Bone marrow (tissue), 2 donors: ENCODE results near the gene ZNF148.

ENCODE experiments used
- DNase-seq, 2 donors: peaks; one replicate each; lab custom pipeline; 2025; lab: John Stamatoyannopoulos, UW

Gene ZNF148

DNA sequence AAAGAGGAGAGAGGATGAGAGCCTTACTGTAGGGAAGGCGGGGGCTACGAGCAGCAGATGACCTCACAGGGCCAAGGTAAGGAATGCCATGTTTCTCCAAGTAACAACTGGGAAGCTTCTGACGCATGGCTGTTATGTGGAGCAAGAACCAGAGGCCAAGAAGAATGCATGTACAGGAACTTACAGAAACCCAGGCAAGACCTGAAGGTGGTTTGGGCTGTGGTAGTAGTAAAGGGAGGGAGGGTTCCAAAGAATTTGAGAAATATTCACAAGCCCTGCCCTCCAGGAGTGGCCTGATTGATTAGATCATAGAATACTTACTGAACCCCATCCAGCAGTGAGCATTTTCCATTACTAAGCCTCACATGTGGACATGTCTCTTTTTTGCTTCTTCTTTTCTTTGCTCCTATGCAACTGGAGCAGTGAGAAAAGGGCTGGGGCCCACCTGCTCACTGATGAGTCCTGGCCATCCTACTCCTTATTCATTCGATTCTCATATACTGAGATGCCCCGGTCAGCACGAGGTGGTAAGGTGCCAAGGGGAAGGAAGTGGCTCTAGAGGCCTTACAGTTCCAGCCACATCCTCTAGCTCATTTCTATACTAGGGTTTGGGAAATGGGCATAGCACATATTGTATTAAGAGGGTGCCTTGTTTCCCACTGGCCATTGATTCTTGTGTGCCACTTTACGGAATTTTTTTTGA lies 154.2 kb downstream of the ZNF148 start:
- DNase-seq: no peak

DNA sequence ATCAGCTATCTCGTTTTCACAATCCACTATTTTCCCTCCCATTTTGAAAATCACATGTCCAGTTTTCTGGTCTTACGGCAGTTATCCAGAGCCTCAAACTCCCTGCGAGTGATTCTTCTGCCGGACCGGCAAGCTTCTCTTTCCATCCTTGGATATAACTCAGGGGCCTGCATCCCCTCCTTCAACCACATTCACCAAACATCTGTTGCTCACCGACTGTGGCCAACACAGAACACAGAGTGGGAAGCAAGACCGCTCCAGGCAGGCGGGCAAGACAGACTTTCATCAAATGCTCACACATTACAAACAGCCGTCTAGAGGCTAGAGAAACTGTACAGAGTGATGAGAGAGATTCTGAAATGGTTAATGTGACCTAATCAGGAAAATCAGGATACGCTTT lies 154.9 kb downstream of the ZNF148 start:
- DNase-seq: no peak

DNA sequence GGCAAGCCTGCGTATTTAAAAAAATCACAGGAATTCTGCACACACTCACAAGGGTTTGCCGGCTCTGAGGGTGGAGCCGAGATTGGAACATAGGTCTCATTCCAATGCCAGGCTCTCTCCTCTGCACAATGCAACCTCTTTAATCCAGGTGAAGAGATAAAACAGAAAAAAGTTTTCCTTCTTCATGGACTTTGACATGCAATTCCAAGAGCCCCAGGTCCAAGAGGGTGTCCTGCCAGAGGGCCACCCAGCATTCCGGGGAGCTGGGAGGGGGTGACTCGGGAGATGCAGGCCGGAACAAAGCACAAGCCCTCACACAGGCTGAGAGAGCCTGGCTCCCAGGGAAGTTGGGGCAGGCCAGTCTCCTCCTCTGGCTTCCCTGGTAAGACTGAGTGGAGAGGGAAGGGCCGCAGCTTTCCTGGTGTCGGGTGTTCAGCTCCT lies 155.8 kb downstream of the ZNF148 start:
- no peak for DNase-seq

DNA sequence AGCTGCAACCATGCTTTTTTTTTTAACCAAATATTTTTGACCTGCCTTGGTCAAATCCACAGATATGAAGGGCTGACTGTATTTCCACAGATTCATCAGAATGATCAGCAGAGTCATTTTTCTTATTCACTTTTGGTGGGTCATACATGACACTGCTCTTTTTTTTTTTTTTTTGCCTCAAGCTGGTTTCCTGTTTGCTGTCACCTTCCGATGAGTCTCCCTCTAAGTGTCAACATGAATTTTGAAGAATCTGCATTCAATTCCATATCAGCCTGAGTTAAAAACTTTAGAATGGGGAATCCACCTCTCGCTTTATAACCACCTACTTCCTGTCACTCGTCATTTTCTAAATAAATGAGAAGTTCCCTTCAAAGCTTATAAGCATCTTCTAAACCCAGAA lies 160.4 kb downstream of the ZNF148 start:
- DNase-seq: peak in 1 of 2 donors; percentile 34

DNA sequence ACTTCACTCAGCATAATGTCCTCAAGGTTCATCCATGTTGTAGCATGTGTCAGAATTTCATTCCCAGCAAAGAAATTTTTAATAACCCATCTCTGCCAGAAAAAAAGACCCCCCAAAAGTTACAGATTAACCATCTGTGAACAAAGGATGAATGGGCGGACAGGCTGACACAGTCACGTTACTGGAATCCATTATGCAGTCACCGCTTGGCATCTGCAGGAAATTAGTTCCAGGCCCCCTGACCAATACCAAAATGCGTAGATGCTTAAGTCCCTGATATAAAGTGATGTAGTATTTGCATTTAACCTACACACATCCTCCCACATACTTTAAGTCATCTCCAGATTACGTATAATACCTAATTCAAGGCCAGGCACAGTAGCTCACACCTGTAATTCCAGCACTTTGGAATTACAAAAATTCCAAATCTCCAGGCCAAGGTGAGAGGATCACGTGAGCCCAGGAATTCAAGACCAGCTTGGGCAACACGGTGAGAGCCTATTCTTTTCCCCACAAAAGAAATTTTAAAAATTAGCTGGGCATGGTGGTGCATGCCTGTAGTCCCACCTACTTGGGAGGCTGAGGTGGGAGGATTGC lies 161.1 kb downstream of the ZNF148 start:
- DNase-seq: no peak

DNA sequence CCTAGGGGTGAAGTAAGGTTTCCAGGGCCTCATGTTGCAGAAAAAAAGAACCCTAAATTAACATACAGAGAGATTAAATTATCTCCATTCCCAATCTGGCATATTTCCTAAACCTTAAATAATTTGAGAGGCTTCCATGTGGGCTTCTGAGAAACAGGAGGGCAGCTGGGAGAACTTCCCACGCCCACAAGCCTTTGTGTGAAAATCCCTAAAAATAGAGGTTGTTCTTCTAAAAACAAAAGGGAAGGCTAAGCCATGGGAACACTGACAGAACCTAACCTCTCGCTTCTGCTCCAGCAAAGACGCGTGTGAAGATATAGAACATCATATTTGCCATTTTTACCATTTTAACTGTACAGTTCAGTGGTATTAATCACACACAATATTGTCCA lies 161.8 kb downstream of the ZNF148 start:
- no peak for DNase-seq

DNA sequence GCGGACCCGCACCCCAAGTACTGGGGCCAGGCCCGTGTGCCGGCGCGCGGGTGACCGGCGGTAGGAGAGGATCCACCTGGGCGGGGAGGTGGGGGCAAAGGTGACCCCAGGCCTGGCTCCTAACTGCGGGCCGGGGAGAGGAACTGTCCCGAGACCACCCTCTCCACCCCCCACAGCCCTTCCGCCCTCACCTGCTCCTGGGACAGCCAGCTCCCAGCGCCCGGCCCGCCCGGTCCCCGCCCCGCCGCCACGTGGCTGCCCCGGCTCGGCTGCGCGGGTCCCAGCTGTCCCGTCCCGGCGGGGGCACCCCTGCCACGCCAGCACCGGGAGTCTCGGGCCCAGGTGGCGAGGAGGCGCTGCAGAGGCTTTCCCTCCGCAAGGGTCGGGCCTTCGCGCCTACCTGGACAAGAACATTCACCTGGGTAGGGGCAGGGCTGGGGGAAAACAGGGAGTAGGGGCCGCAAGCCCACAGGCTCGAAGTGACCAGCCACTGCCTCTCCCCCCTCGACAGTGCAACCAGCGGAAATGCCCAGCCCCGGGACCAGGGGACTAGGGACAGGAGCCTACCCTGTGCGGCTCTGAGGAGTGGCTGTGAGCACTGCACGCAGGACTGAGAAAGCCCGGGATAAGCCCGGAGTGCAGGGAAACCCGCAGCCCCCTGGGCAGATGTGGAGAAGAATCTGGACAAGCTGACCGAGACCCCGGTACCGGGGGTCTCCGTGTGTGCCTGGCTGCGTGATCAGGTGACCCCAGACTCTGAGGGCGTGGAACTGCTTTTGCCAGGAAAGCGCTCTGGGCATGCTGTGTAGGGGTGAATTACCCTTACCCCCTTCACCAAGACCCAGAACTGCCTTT lies 162.4 kb downstream of the ZNF148 start, which contains the start of gene SLC12A8:
Gene SLC12A8, minus strand, starts transcription at position 240 of the 855 bp plus-strand sequence. CDS start 1,399 bp downstream, outside the sequence.
- DNase-seq: no peak

DNA sequence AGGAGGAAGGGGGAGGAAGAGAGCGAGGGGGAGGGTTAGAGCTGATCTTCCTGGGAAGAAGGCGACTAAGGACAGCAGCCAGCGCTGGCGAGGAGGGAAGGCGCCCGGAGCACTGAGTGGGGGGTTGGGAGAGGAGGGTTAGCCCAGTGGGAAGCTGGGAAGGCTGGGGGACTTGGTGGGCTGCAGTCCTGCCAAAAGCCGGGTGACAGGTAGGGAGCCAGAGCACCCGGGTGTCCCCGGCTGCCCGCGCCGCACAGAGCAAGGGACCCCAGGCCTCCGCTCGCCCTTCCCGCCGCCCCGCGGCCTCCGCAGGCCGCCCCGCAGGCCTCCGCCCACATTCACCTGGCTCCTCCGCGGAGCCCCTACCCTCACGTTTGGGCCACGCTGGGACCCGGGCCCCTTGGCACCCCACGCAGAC lies 163.0 kb downstream of the ZNF148 start:
- DNase-seq: no peak

DNA sequence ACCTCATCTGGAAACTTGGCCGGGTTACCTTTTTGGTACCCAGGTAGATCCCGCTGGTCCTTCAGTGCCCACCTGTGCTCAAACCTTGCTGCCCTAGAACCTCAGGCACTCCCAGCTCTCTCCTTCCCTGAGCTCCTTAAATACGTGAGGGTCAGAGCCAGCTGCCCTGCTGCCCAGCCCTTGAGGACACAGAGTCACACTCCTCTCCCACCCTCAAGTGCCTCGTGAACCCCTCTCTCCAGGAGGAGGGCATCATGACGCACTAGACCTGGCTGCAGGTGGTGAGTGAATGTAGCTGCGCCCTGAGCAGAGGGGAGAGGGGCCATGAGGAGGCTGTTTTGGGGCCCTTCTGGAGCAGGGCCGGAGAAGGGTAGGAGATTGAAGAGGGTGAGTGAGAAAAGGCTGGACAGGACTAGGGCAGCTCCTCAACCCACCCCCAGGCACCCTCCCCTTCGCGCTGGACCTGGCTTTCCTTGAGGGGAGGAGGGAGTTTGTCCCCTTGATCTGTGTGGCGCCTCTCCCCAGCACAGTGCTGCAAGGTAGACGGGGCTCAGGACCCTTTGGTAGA lies 163.5 kb downstream of the ZNF148 start:
- DNase-seq: no peak

DNA sequence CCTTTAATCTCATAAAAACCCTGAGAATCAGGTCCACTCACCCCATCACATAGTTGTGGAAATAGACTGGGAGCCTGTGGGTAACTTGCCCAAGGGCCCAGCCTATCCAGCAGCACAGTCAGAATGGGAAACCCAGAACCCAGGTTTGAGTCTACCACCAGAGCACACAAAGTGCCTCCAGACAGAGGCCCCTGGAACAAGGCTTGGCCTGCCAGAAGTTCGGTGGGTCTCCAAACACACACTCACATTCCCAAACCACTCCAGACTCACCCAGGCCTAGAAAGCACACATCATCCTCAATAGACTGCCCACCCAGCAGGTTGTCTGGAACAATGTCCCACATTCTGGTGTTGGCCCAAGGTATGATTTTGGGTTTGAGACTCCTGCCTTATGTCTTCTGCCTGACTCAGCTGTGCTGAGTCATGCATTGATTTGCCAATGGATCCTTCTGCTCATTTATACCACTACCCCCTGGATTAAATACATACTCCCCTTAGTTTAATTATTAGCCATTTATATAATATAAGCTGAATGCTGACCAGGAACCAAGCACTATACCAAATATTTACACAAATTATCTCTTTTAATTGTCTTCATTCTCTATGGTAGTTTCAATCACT lies 167.1 kb downstream of the ZNF148 start:
- no peak for DNase-seq

DNA sequence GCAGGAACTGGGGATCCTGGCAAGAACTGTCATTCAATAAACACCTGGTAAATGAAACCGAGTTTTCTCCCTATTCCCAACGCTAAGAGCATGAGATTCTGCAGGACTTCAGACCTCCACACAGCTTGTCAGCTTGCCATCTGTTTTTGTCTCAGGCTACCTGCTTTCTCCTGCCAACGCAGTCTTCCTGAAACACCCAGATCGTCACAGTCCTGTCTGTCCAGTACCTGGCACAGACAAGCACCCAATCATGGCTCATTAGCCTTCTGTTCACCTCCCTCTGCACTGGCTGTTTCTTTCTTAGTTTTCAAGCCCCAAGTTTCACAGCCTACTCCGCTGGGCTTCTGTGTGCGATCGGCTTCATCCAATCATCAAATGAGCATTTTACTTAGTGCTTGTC lies 167.6 kb downstream of the ZNF148 start:
- DNase-seq: no peak

DNA sequence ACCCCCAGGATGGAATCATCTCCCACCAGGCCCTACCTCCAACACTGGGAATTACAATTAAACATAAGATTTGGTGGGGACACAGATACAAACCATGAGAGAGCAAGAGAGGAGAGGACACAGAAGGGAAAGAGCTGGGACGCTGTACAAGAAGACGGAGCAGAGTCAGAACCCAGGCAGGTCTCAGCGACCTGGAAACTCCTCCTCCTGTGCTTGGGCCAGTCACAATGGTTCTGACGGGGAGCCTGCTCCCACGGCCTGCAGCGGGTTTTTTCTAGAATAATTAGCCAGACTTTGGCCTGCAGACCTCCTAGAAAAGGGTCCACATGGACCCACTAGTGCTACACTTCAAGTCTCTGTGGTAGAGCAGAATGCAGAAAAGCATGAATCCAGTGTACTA lies 168.2 kb downstream of the ZNF148 start:
- DNase-seq: no peak

DNA sequence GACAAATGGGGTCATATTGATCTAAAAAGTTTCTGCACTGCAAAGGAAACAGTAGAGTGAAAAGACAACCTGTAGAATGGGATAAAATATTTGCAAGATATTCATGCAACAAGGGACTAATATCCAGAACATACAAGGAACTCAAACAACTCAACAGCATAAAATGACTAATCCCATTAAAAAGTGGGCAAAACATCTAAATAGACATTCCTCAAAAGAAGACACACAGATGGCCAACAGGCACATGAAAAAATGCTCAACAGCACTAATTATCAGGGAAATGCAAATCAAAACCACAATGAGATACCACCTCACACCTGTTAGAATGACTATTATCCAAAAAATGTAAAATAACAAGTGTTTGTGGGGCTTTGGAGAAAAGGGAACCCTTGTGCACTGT lies 171.4 kb downstream of the ZNF148 start:
- no peak for DNase-seq

DNA sequence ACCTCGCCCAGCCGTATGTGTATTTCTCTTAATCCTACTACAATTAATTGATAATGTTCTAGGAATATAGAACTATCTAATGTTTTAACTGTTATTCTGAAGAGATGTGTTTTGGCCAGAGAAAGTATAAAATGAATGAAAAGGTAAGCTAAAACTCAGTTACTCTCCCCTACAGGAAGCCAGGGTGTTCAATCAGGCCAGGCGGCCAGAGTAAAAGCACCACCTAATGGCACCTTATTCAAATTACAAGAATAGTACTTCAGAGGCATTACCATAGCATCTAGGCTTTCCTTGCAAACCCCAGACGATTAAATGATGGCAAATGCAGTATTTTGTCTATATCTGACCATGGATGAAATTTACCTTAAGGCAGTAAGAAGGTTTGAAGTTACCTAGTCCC lies 172.9 kb downstream of the ZNF148 start:
- no peak for DNase-seq

DNA sequence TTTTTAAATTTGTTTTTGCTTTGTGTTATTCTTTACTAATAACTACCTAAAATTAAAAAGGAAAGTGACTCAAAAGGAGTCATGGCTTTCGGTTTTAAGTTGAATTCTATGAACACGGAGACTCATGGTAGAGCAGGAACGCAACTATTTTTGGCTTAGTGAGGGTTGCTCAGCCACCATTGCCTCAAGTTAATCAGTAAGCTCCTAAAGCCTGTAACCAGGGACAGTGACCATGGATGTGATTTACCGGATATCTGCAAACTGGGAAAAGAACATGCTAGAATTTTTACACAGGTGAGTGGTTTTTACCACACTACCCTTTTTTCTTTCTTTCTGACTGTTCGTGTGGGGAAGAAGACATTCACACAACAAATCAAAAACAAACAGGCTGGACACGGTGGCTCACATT lies 174.4 kb downstream of the ZNF148 start:
- DNase-seq: no peak

DNA sequence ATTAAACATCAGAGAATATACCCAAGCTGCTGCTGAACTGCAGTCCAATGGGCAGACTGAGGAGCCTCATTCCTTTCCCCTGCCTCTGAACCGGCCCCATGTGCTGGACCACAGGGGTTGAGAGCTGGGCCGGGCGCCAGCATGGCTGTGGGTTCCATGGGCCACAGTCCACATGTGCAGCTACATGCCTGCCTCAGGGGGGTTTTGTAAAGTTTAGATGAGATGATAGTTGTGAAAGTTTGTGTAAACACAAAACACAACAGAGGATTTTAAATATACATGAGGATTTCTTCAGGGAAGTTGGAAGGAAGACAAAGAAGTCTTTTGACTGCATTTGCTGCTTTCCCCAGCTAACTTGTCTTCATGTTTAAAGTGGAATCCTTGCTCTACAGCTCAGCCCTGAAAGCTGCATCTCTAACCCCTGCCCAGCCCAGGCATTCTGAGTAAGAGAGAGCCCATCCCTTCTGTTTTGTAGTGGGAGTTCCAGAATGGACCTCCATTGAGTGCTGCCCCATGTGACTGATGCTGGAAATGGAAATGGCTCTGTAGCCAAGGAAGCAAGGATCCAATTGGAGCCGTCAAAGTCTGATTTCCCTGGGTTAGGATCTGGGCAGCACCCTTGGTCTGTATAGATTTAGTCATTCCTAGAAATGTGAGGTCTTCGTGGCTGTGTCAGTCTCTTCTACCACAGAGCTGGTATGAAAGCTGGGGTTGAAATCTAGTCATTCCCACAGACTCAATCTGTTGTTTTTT lies 180.1 kb downstream of the ZNF148 start:
- no peak for DNase-seq

DNA sequence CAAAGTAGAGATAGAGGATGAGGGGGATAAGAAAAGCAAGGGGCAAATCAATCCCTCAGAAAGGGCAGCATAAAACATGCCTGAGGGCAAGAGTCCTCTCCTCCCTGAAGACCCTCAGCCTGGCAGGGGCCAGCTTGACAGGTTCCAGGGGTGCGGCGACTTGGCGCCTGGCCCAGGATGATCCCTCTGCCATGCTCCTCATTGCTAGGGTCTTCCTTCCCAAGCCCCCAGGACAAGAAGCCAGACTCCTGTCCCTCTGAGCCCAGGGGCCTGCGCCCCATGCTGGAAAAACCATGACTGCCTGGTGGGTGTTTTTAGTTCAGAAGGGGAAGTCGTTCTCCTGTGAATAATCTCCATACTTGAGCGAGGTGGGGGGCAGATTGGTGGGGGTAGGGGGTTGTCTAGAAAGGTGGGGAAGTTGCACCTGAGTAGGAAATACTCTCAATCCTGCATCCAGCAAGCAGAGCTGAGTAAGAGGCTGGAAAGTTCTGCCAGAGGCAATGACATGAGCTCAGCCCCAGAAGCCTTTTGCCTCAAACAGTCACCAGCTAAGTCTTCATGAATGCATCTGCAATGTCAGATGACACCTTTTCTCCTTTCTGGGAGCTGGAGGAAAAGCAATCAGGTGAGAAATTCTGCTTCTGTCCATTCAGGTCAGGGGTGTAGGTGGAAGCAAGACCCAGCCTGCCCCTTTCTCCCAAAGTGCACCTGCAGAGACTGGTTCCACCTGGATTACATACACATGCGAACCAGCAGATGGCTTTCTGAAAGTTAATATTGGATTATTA lies 180.9 kb downstream of the ZNF148 start:
- DNase-seq: no peak

DNA sequence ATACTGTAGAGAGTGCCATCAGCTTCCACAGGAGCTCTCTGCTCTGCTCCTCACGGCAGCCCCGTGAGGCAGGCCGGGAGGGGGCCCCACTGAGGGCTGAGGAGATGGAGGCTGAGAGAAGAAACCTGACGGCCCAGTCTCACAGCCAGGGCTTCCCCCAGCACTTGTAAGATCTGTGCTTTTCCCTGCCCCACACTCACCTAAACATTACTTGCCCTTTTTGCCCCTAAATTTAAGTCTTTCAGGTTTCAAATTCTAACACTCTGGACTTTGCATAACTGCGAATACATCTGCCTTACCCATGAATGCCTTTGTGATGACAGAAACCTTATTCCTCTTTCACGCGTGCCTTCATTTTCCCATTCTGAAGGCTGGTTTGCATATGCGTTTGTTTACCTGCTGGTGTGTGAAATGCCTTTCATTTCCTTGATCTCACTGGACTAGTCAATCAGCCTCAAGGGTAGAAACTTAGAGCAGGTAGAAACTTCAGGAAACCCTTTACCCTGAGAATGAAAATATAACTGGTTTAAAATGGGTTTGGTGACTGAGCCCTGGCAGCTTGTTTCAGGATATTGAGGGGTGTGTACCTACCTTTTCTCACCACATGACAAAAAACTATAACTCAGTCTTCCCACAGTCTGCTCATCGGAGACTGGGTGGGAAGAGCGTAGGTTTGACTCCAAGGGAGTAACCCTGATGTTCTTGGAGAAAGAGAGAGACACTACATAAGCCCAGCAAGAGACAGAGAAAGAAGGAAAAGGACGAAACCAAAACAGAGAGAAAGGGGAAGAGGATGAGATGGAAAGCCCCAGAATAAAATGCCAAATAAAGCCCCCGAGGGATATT lies 182.7 kb downstream of the ZNF148 start:
- DNase-seq: no peak

DNA sequence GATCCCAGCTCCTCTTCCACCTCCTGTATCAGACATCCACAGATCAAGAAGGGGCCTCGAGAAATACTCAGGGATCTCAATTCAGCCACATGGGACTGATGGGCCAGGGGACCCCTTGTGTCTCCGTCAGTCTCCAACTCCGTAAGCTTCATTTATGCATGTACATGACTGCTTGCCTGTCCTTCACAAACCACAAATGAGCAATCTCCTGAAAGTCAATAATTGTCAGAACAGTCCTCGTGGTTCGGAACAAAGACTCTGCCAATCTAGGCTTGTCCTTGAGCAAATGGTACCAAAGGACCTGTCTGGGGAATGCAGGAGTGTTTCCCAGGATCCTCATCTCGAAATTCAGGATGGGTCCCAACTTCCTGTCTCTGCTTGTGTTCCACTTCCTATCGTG lies 183.4 kb downstream of the ZNF148 start:
- DNase-seq: no peak

DNA sequence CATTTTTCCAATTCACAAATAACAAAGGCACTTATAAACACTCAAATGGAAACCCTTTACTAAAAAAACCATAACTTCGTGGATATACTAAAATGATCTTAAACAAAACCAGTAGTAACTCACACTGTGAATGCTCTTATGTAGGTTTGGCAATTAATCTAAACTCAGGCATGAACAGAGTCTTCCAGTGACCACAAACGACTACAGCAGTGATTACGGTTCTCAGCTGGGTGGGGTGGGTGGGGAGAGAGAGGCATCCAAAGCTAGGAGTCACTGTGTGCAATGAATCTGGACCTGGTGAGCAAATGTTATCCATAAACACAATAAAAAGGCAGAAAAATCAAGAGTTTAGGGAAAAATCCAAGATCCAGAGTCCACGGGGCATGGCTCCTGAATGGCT lies 183.9 kb downstream of the ZNF148 start:
- no peak for DNase-seq
